ENCODE results near the gene AMZ2.
"Not testable (repeated sequence)": the region's sequence is repeated elsewhere in the genome, so short reads cannot be mapped to it uniquely, and the experiment has no call there.

The AMZ2 gene

DNA sequence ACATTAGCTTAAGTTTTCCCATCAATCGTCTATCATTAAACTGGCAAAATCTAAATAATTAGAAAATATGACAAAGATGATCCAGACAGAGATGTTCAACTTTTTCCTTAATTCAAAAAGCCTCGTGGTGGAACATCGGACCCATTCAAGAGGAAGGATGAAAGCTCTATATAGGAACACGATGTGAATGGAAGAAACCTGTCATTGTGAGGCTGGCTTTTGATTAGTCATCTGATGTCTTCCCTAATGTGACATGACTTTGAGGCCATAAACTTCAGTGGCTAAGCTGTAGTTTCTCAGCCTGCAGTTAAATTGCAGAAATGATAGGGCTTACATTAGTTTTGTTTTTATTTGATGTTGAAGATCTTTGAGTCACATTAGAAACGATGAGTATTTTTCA is 1.0 kb downstream of the AMZ2 start:
- no peak for DNase-seq (ENCODE audit: low read depth, low spot score)

DNA sequence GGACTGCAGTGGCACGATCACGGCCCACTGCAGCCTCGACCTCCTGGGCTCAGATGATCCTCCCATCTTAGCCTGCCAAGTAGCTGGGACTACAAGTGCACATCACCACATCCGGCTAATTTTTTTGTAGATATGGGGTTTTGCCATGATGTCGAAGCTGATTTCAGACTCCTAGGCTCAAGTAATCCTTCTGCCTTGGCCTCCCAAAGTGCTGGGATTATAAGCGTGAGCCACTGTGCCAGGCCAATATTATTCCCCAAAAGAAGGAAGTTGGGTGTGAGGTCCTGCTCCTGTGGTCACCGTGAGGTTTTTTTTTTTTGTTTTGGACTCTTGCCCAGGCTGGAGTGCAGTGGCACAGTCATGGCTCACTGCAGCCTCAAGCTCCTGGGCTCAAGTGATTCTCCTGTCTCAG is 1.5 kb downstream of the AMZ2 start:
- DNase-seq (ENCODE audit: low read depth, low spot score), result no peak

DNA sequence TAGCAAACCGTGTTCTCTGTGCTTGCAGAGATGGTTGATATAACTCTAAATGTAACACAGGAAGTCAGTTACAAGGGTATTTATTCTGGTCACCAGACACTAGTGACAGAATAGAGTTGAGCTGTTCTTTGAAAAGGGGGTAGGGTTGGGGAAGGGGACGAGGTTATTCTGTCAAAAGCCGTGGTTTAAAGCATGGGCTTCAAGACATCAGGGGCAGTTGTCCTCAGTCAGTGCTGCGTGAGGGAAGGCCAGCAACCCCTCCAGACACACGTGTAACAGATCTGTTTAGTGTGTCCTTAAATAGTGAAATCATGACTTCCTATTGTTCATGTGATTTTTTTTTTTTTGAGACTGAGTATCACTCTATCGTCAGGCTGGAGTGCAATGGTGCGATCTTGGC is 5.6 kb downstream of the AMZ2 start:
- not testable (repeated sequence) for DNase-seq (ENCODE audit: low read depth, low spot score)

DNA sequence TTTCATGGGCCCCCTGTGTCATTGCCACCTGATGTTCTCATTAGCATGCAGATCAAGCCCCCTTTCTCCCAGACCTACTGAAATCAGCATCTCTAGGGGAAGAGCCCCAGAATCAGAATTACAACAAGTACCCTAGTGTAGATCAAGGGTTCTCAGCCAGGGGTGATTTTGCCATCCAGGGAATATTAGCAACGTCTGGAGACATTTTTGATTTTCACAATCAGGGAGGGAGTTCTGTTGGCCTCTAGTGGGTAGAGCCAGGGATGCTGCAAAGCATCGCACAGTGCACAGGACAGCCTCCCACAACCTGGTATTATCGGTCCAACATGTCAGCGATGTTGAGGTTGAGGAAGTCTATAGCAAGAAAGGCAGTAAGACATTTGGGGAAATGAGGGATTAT is 7.3 kb downstream of the AMZ2 start:
- no peak for DNase-seq (ENCODE audit: low read depth, low spot score)

DNA sequence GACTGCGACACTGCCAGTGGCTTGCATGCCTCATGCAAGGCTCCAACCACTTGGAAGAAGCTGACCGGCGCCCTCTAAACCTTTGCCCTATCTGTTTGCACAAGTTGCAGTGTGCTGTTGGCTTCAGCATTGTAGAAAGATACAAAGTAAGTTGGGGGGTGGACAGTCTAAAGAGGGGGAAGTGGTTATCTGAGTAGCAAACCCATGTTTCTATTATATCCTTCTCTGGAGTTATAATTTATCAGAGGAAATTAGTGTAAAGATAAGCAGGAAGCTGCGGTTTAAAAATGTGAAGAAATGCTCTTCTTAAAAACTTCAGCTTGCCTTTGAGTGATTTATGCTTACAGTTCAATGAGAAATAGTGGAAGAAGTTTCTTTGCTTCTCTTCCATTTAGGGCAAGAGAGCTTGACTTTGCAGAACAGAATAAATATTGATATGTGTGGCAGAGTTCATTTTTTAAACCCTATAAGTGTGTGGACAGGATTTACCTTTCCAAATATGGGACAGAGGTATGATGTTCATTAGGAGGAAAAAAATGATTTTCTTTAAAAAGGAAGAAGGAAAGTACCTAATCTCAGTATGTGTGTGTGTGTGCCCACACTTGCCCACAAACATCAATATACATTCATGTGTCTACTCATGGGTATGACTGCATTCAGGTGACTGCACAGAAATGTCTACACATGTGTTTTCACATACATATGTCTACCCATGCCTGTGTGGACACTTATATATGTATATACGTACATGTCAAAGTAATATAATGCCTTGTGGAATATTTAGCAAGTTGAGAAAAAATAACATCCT is 8.1 kb downstream of the AMZ2 start:
- DNase-seq (ENCODE audit: low read depth, low spot score), result no peak

DNA sequence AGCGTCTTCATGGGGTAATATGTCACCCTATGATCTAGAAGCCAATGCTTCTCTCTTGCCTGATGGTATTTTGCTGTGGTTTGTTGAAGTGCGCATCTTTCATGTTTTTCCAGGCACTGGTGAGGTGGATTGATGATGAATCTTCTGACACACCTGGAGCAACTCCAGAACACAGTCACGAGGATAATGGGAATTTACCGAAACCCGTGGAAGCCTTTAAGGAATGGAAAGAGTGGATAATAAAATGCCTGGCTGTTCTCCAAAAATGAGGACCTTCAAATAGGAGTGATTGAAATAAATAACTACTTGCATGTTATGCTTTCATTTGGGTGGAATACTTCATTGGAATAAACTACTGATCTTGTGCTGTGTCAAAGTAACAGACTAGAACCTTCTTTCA is 8.9 kb downstream of the AMZ2 start:
- not testable (repeated sequence) for DNase-seq (ENCODE audit: low read depth, low spot score)

DNA sequence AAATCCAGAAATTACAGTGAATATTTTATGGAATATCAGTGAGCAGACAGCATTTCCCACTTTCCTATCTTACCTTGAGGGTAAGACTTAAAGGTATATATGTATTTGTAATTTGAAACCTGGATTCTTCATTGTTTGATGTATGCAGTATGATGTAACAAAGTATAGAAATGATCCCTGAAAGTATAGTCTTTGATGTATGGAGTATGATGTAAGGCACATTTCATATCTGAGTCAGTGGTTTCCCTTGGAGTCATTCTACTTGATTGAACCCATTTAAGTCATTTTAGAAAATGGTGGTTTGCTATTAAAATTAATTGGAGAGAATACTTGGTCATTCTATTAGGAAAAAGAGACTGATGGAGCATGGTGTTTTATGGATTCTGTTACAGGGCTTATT is 10.1 kb downstream of the AMZ2 start:
- DNase-seq (ENCODE audit: low read depth, low spot score), result no peak

DNA sequence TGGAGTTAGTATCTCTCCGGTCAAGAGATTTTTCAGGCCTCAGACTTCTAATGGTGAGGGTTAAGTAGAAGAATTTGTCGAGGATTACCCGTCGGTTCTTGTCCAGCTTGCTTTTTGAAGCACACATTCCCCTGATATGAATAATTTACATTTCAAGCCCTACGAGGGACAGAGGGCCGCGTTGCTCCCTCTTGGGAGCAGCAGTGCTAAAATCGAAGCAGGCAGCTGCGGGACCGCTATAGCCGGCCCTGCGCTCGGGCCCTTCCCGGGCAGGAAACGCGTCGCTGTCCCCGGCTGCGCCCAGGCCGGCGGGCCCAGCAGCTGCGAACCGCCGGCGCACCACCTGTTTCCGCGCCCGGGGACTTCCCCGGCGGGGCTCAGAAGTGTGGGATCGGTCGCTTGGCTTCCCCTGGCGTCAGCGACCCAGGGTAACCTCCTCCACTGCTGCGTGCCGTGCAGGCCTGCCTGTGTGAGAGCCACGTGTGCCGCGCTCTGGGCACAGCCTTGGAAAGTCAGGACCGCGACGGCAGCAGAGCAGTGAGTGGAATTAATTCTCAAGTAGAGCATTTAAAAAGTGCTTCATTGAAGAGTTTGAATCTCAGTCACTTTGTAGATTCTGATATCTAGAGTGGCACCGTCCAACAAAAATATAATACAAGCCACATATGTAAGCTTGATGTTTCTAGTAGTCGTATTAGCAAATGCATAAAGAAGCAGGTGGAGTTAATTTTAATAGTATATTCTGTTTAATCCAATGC is 11.2 kb downstream of the AMZ2 start:
- DNase-seq (ENCODE audit: low read depth, low spot score), result not testable (repeated sequence)

DNA sequence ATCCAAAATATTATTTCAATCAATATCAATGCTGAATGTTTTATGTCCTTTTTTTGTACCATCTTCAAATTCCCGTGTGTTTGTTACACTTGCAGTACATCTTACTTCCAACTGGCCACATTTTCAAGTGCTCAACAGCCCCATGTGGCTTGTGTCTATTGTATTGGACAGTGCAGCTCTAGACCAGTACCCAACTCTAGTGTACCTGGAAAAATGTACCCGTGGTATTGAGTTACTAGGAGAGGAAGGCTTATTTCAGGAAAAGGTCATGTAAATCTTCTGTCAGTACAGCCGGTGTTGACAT is 11.8 kb downstream of the AMZ2 start:
- DNase-seq (ENCODE audit: low read depth, low spot score), result not testable (repeated sequence)

DNA sequence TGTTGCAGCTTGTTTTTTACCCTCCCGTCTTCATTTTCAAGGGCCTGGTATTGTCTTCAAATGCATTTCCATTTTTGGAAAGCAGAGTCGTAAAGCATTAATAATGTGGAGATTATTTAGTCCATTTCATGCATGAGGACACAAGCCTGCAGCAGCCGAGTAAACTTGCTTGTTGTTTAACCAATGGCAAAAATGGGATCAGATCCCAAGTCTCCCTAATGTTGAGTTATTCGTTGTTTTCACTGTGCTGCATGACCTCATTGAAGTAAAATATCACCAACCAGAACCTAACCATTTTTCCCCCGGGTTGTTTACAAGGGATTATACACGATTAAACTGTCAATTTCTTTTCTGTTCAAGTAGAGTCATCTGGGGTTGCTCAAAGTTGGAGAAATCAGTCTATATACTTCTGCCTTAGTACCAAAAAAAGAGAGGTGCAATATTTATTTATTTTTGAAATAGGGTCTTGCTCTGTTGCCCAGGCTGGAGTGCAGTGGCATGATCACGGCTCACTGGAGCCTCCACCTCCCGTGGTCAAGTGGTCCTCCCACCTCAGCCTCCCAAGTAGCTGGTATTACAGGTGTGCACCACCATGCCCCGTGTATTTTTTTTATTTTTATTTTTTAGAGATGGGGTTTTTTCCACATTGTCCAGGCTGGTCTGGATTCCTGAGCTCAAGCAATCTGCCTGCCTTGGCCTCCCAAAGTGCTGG is 12.4 kb downstream of the AMZ2 start:
- no peak for DNase-seq (ENCODE audit: low read depth, low spot score)

DNA sequence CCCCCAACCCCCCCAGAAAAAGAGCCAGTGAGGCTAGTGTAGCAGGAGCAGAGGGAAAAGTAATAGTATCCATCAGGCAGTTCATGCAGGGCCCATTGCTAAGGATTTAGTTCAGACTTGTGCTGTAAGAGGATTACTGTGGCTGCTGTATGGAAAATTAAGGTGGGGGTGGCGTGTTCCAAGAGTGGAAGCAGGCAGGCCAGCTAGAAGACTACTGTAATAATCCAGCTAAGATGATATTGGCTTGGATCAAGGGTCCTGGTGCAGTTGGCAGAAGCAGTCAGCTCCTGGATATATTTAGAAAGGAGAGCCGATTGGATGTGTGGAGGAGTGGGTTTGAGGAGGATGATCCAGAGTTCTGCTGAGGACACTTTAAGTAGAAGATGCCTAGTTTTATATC is 14.6 kb downstream of the AMZ2 start:
- DNase-seq (ENCODE audit: low read depth, low spot score), result not testable (repeated sequence)

DNA sequence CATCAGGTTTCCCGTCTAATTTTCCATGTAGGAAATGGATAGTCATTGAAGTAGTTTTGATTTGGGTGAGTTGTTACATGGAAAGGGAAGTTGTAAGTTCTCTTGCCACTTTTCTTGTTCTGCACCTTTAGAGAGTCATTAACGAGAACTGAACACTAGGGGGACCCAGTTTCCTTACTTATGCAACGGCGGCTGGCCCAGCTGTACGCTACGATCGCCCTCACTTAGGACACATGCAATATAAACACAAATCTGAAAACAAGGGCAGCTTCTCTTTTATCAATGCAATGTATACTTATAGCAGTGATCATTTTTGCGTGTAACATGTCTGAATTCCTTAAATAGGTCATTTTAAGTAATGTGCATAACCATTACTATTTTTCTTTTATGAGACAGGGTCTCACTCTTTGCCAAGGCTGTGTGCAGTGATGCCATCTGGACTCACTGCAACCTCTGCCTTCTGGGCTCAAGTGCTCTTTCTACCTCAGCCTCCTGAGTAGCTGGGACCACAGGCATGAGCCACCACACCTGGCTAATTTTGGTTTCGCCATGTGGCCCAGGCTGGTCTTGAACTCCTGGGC is 15.3 kb downstream of the AMZ2 start:
- not testable (repeated sequence) for DNase-seq (ENCODE audit: low read depth, low spot score)

DNA sequence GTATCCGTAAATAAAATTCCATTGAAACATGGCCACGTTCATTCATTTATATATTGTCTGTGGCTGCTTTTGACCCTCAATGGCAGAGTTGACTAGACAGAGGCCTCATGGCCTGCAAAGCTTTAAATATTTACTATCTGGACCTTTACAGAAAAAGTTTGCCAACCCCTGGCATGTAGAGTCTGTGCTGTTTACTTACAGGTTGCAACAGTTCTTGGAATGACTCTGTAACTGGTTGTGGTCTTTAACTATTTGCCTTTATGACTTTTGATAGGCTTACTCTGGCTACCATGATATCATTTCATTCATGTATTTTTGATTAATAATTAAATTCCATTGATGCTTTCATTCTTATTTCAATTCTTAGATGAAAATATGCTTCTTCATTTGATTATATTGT is 18.0 kb downstream of the AMZ2 start:
- not testable (repeated sequence) for DNase-seq (ENCODE audit: low read depth, low spot score)

DNA sequence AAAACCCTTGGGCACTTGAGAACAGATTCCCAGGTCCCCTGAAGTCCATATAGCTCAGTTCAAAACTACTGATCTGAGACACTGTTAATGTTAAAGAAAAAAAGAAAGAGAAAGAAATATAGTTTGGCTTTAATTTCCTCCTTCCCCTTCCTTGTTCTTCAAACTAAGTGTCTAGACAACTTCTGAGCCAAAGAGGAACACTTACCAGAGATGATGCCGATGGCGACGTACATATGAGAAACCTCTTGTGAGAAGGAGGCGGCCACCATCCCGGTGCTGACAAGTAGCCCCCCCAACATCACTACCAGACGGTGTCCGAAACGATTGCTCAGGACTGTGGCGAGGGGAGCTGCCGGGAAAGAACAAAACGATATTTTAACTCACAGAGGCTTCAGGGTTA is 25.9 kb downstream of the AMZ2 start:
- no peak for DNase-seq (ENCODE audit: low read depth, low spot score)

DNA sequence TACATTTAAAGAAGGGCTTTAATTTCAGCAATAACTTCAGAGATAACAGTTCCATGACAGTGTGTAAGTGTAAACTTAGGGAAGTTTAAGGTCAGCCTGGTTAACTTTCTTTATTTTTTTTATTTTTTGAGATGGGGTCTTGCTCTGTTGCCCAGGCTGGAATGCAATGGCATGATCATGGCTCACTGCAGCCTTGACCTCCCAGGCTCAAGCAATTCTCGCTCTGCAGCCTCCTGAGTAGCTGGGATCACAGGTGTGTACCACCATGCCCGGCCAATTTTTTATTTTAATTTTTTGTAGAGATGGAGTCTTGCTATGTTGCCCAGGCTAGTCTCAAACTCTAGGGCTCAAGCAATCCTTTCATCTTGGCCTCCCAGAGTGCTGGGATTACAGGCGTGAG is 28.5 kb downstream of the AMZ2 start:
- DNase-seq (ENCODE audit: low read depth, low spot score), result not testable (repeated sequence)

DNA sequence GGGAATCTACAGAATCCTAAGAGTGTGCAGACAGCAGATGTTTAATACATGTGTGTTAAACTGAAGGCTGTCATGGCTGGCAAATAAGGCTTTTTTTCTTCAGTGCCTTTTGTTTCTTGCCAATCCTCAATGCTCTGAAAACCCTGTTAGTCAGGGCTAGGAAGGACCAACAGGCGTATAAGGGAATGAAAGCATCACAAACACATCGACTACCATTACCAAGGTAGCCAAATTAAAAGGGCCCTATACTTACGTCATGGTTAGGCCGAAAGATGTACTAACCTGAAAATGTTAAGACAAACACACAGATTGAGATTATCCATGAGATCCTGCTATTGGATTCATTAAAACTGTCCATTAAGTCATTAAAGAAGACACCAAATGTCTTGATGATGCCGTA is 30.0 kb downstream of the AMZ2 start:
- no peak for DNase-seq (ENCODE audit: low read depth, low spot score)

DNA sequence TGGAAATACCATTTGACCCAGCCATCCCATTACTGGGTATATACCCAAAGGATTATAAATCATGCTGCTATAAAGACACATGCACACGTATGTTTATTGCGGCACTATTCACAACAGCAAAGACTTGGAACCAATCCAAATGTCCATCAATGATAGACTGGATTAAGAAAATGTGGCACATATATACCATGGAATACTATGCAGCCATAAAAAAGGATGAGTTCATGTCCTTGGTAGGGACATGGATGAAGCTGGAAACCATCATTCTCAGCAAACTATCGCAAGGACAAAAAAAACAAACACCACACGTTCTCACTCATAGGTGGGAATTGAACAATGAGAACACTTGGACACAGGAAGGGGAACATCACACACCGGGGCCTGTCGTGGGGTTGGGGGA is 34.1 kb downstream of the AMZ2 start:
- not testable (repeated sequence) for DNase-seq (ENCODE audit: low read depth, low spot score)

DNA sequence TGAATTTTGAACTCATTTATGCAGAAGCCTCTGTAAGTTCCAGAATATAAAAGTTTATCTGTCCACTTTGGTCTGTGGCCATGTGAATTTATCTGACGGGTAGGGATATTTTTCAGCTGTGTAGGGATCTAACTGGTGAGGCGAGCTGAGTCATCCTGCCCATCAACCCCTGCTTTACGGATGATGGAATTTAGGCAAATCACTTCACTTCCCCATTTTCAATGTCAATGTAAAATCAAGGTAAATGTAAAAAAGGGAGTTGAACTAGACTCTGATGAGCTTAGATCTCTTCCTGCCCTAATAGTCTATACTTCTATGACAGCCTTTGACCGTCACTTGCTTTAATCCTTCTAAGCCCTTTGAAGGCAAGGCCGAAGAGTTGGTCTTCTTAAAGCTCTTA is 40.5 kb downstream of the AMZ2 start:
- no peak for DNase-seq (ENCODE audit: low read depth, low spot score)

DNA sequence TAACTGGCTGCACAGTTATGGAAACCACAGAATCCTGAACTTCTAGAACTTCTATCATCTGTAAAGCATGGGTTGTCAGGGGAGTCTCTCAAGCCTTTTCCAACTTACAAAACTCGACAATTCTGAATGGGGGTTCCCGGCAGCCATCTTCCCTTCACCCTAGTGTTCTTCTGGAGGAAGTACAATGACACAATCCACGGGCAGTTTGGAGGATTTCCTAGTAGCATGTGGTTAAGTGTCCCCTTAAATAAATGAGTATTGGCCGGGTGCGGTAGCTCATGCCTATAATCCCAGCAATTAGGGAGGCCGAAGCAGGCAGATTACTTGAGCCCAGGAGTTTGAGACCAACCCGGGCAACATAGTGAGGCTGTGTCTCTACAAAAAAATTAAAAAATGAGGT is 41.0 kb downstream of the AMZ2 start:
- no peak for DNase-seq (ENCODE audit: low read depth, low spot score)

DNA sequence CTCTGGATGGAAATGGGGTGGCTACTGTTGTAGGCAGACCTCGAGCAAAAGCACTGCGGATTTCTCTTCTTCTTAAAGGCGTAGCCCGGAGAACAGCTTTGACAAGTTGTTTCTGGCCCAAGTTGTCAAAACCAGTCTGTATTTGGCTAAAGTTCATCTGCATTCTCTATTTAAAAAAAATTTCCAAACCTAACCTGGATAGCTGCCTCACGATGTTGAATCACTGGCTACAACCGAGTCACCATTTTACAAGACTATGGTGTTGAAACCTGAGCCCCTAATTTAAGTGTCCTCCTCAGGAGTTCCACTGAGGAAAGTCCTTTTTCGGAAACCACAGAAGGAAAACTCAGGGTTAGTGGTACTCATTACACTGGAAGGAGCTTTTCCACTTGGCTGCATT is 41.6 kb downstream of the AMZ2 start:
- no peak for DNase-seq (ENCODE audit: low read depth, low spot score)

DNA sequence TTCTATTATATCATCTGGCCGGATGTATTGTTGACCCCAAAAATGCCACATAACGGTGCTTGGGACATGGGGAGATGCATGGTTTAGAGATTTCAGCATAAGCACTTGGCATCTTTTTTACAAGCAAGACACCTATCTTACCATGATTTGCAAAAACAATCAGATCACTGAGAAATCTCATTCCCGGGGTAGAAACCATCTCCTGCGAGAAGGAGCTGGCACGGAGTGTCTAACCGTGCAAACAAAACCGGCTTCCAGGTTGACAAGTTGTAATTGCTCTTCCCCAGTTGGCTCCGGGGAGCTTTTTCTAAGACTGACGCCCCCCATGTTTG is 42.1 kb downstream of the AMZ2 start:
- no peak for DNase-seq (ENCODE audit: low read depth, low spot score)

DNA sequence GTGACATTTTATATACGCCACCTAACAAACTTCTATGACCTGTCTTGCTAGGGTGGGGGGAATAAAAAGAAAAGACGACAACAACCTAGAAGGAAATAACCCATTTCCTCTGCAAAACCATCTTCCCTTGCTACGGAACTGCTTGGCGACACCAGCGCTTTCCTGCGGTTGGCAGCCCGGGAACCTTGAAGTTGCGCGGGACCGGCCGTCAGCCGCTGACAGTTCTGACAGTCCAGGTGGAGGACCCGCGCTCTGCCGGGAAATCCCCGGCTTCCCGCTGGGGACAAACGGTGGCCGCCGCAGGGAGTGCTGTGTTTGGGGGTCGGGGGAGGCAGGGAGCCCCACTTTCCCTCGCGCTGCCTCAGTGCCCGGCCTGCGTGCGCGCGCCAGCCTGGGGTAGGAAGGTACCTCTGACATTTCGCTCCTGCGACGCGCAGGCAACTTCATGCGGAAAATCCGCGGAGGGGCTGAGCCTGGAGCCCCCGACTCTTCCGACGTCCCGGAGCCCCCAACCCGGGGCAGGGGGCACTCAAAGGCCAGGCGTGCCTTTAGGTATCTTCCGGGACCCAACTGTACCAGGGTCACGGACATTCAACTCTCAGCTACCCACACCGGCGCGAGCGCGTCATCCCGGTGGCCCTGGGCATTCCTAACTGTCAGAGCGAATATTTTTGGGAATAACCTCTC is 42.6 kb downstream of the AMZ2 start:
- DNase-seq (ENCODE audit: low read depth, low spot score), result no peak

All from brain pericyte (primary cell).